ENCODE measurements around the gene SULT1C3. TPM values are rescaled to one million over a fixed set of nuclear protein-coding genes. Genes with fewer than 3 reads are reported as not detected.

The SULT1C3 gene
- total RNA-seq, 3 donors from 2014 or later: 0.66 to 2.0 TPM; not detected in 1

- H3K27ac ChIP-seq: no peak overlapping the region
- no peak overlapping the region for H3K4me3 ChIP-seq
- intact Hi-C loops (cut with DNase I; ENCODE audit: low total_unique reads): no loop called here
- H3K36me3 ChIP-seq: no peaks in the 10 kb centered on the region
- no peak for DNase-seq (ENCODE audit: low spot score in 2 of 2)
- peaks cover 6 to 15% of the 10 kb centered on the region in 2 donors for H3K9me3 ChIP-seq
- TF ChIP-seq CTCF (IDR thresholded peaks at IDR 0.05) (no peak), POLR2AphosphoS5 (IDR thresholded peaks at IDR 0.05) (no peak)
- H3K4me1 ChIP-seq: no peaks in the 10 kb centered on the region
- H3K27me3 ChIP-seq: no peaks in the 10 kb centered on the region
Observed at GRCh38 chr2:108228006-108228405, 11.8 kb upstream of the SULT1C3 start.

- H3K27ac ChIP-seq: no peak overlapping the region
- H3K4me3 ChIP-seq: no peak overlapping the region
- H3K9me3 ChIP-seq: peaks cover 2 to 10% of the 10 kb centered on the region in 2 donors
- no peak for DNase-seq (ENCODE audit: low spot score in 2 of 2)
- H3K4me1 ChIP-seq: no peaks in the 10 kb centered on the region
- no peaks in the 10 kb centered on the region for H3K36me3 ChIP-seq
- TF ChIP-seq CTCF (IDR thresholded peaks at IDR 0.05) (no peak), POLR2AphosphoS5 (IDR thresholded peaks at IDR 0.05) (no peak), POLR2A (IDR thresholded peaks at IDR 0.05) (no peak)
- H3K27me3 ChIP-seq: no peaks in the 10 kb centered on the region
- intact Hi-C loops (cut with DNase I; ENCODE audit: low total_unique reads): no loop called here
Observed at GRCh38 chr2:108228537-108228936, 11.2 kb upstream of the SULT1C3 start.

- H3K27ac ChIP-seq: no peak overlapping the region
- H3K4me3 ChIP-seq: no peak overlapping the region
- TF ChIP-seq POLR2AphosphoS5 (IDR thresholded peaks at IDR 0.05) (no peak), CTCF (IDR thresholded peaks at IDR 0.05) (no peak)
- no peaks in the 10 kb centered on the region for H3K27me3 ChIP-seq
- H3K36me3 ChIP-seq: no peaks in the 10 kb centered on the region
- no peak for DNase-seq (ENCODE audit: low spot score in 2 of 2)
- no peaks in the 10 kb centered on the region for H3K4me1 ChIP-seq
- no peaks in the 10 kb centered on the region for H3K9me3 ChIP-seq
- intact Hi-C loops (cut with DNase I; ENCODE audit: low total_unique reads): no loop called here
Observed at GRCh38 chr2:108229875-108230274, 9.9 kb upstream of the SULT1C3 start.

GRCh38 chr2:108235577-108235976, 4.2 kb upstream of the SULT1C3 start:
- Histone ChIP-seq H3K27ac (no peak overlapping the region), H3K36me3 (no peaks in the 10 kb centered on the region), H3K27me3 (no peaks in the 10 kb centered on the region), H3K4me1 (no peaks in the 10 kb centered on the region), H3K4me3 (no peak overlapping the region), H3K9me3 (peaks cover 0 to 11% of the 10 kb centered on the region in 2 donors)
- intact Hi-C loops (cut with DNase I; ENCODE audit: low total_unique reads): no loop called here
- TF ChIP-seq CTCF (IDR thresholded peaks at IDR 0.05) (no peak), POLR2AphosphoS5 (IDR thresholded peaks at IDR 0.05) (no peak), POLR2A (IDR thresholded peaks at IDR 0.05) (no peak)
- no peak for DNase-seq (ENCODE audit: low spot score in 2 of 2)

- TF ChIP-seq CTCF (IDR thresholded peaks at IDR 0.05) (no peak), POLR2A (IDR thresholded peaks at IDR 0.05) (no peak), POLR2AphosphoS5 (IDR thresholded peaks at IDR 0.05) (no peak)
- Histone ChIP-seq H3K9me3 (peaks cover 0 to 11% of the 10 kb centered on the region in 2 donors), H3K4me1 (no peaks in the 10 kb centered on the region), H3K27ac (no peak overlapping the region), H3K36me3 (no peaks in the 10 kb centered on the region), H3K27me3 (no peaks in the 10 kb centered on the region), H3K4me3 (no peak overlapping the region)
- intact Hi-C loops (cut with DNase I; ENCODE audit: low total_unique reads): no loop called here
- no peak for DNase-seq (ENCODE audit: low spot score in 2 of 2)
Observed at GRCh38 chr2:108236676-108237335, 3.0 kb upstream of the SULT1C3 start.
